Sigmoid colon (tissue), 7 donors: ENCODE measurements around the gene LRRD1. TPM values are rescaled to one million over a fixed set of nuclear protein-coding genes. Genes with fewer than 3 reads are reported as not detected.
"Not testable (repeated sequence)": the region's sequence is repeated elsewhere in the genome, so short reads cannot be mapped to it uniquely, and the experiment has no call there.

Experiments
- DNase-seq: peaks from one replicate; pipeline ENCODE4 v3.0.0-alpha.2; 2019
- H3K27ac ChIP-seq, 4 donors: fragments of 200-600 bp; sonication (generic); one replicate each; pipeline ENCODE4 v1.5.1; 2016 to 2019; ENCODE audit warnings: mild to moderate bottlenecking in 1 of 4
- H3K27me3 ChIP-seq, 3 donors: fragments of 200-600 bp; sonication (generic); one replicate each; pipeline ENCODE4 v1.5.1; 2019; ENCODE audit warnings: mild to moderate bottlenecking in 1 of 3
- H3K36me3 ChIP-seq, 4 donors: fragments of 200-600 bp; sonication (generic); one replicate each; pipeline ENCODE4 v1.5.1; 2016 to 2019
- H3K4me1 ChIP-seq, 4 donors: fragments of 200-600 bp; sonication (generic); one replicate each; pipeline ENCODE4 v1.5.1; 2017 to 2019
- H3K4me3 ChIP-seq, 4 donors: fragments of 200-600 bp; sonication (generic); one replicate each; pipeline ENCODE4 v1.5.1; 2017 to 2019; ENCODE audit warnings: mild to moderate bottlenecking in 2 of 4, moderate library complexity in 1 of 4
- H3K9me3 ChIP-seq, 4 donors: fragments of 200-600 bp in 3 of 4; sonication (generic) in 3 of 4; one replicate each; pipeline versions ENCODE4 v1.5.1 to v1.6.1; 2013 to 2019
- CTCF ChIP-seq, 4 experiments: fragments of 450-650 bp in 3 of 4; fragments of 200-600 bp in 1 of 4; IDR thresholded peaks; one replicate each; pipeline ENCODE4 v1.5.1; 2016 to 2019; ENCODE audit warnings: antibody characterized with exemption in 4 of 4, mild to moderate bottlenecking in 3 of 4, moderate library complexity in 2 of 4
- EP300 ChIP-seq, 4 donors: sonication (generic); formaldehyde crosslinking; IDR thresholded peaks; one replicate each; pipeline ENCODE4 v1.6.1; 2017; ENCODE audit warnings: antibody characterized with exemption in 4 of 4
- POLR2A ChIP-seq, 2 donors: fragments of 450-650 bp; IDR thresholded peaks; one replicate each; pipeline ENCODE4 v1.6.1; 2016; ENCODE audit warnings: antibody characterized with exemption in 2 of 2, mild to moderate bottlenecking in 2 of 2, moderate library complexity in 2 of 2
- POLR2AphosphoS5 ChIP-seq, 4 donors: sonication (generic); formaldehyde crosslinking; IDR thresholded peaks; one replicate each; pipeline ENCODE4 v1.6.1; 2017; ENCODE audit warnings: antibody characterized with exemption in 4 of 4
- WGBS, 2 donors: extraction: QIAGEN DNeasy Blood & Tissue Kit; methylation state at CpG; one replicate each; pipeline ENCODE4 v1.1.7; 2013; 5-methylcytosine and 5-hydroxymethylcytosine counted together
- intact Hi-C: fragments of 100-400 bp; cut with DNase I; formaldehyde crosslinking; loops from one replicate; pipeline ENCODE4 v1.15.1; 2023
- polyA plus RNA-seq, 3 donors: library from polyadenylated mRNA; stranded (reverse); fragments of 200-250 nt; gene quantifications; one replicate each; pipeline ENCODE4 v1.2.3, GENCODE V29; 2013
- total RNA-seq, 4 donors: library from RNA; depleted of rRNA; stranded (reverse); fragments of >200 nt; gene quantifications; one replicate each; pipeline ENCODE4 v1.1.0, GENCODE V29; 2016
- donor health status: healthy with polysubstance abuse.
- donor health status: Bipolar disorder and iron deficiency.
- donor health status: healthy.

Gene LRRD1
- total and polyA plus RNA-seq, 7 donors = under 0.01 to 0.83 (median 0.04) TPM; not detected in 4

- no peak overlapping the region for H3K27ac ChIP-seq
- H3K9me3 ChIP-seq = no peaks in the 10 kb centered on the region
- 96 to 97% methylated on average over 3 of the region's 3 CpGs for WGBS, 2 donors
- intact Hi-C loops = no loop called here
- TF ChIP-seq CTCF (IDR thresholded peaks at IDR 0.05) (no peak), EP300 (IDR thresholded peaks at IDR 0.05) (no peak), POLR2A (IDR thresholded peaks at IDR 0.05) (no peak), POLR2AphosphoS5 (IDR thresholded peaks at IDR 0.05) (no peak)
- no peak for DNase-seq
- peaks cover 0 to 59% (median 13%) of the 10 kb centered on the region in 4 donors for H3K36me3 ChIP-seq
- no peaks in the 10 kb centered on the region for H3K4me1 ChIP-seq
- no peak overlapping the region for H3K4me3 ChIP-seq
- no peaks in the 10 kb centered on the region for H3K27me3 ChIP-seq
Observed at GRCh38 chr7:92116949-92117348, 62.0 kb downstream of the LRRD1 start.

GRCh38 chr7:92115821-92116220 lies 63.1 kb downstream of the LRRD1 start:
- Histone ChIP-seq H3K4me1 (no peaks in the 10 kb centered on the region), H3K27me3 (no peaks in the 10 kb centered on the region), H3K27ac (no peak overlapping the region), H3K4me3 (no peak overlapping the region), H3K36me3 (peaks cover 0 to 59% (median 8%) of the 10 kb centered on the region in 4 donors), H3K9me3 (no peaks in the 10 kb centered on the region)
- DNase-seq = no peak
- 81 to 91% methylated on average over 5 of the region's 5 CpGs for WGBS, 2 donors
- TF ChIP-seq EP300 (IDR thresholded peaks at IDR 0.05) (no peak), POLR2A (IDR thresholded peaks at IDR 0.05) (no peak), POLR2AphosphoS5 (IDR thresholded peaks at IDR 0.05) (no peak), CTCF (IDR thresholded peaks at IDR 0.05) (no peak)
- intact Hi-C loops = no loop called here

GRCh38 chr7:92110857-92111256 lies 68.1 kb downstream of the LRRD1 start:
- peaks cover 0 to 87% (median 7%) of the 10 kb centered on the region in 4 donors for H3K36me3 ChIP-seq
- H3K27me3 ChIP-seq = no peaks in the 10 kb centered on the region
- no peak for DNase-seq
- no peaks in the 10 kb centered on the region for H3K9me3 ChIP-seq
- H3K27ac ChIP-seq = no peak overlapping the region
- WGBS, 2 donors = 88 to 93% methylated on average over 2 of the region's 2 CpGs
- no peaks in the 10 kb centered on the region for H3K4me1 ChIP-seq
- intact Hi-C loops = no loop called here
- TF ChIP-seq CTCF (IDR thresholded peaks at IDR 0.05) = no peak
- no peak for TF ChIP-seq POLR2AphosphoS5 (IDR thresholded peaks at IDR 0.05)
- TF ChIP-seq EP300 (IDR thresholded peaks at IDR 0.05) = no peak
- TF ChIP-seq POLR2A (IDR thresholded peaks at IDR 0.05) = no peak
- H3K4me3 ChIP-seq = no peak overlapping the region

- WGBS, 2 donors = 88 to 92% methylated on average over 8 of the region's 8 CpGs
- no peak for DNase-seq
- no peaks in the 10 kb centered on the region for H3K27me3 ChIP-seq
- H3K4me1 ChIP-seq = no peaks in the 10 kb centered on the region
- H3K36me3 ChIP-seq = peaks cover 0 to 87% (median 12%) of the 10 kb centered on the region in 4 donors
- H3K27ac ChIP-seq = no peak overlapping the region
- TF ChIP-seq EP300 (IDR thresholded peaks at IDR 0.05) (no peak), POLR2A (IDR thresholded peaks at IDR 0.05) (no peak), CTCF (IDR thresholded peaks at IDR 0.05) (no peak), POLR2AphosphoS5 (IDR thresholded peaks at IDR 0.05) (no peak)
- intact Hi-C loops = no loop called here
- no peaks in the 10 kb centered on the region for H3K9me3 ChIP-seq
- no peak overlapping the region for H3K4me3 ChIP-seq
Observed at GRCh38 chr7:92108821-92109220, 70.1 kb downstream of the LRRD1 start.

GRCh38 chr7:92102862-92103261 lies 76.1 kb downstream of the LRRD1 start:
- H3K4me3 ChIP-seq, intact Hi-C loops: not testable (repeated sequence)
- peaks cover 24 to 96% (median 47%) of the 10 kb centered on the region in 4 donors for H3K36me3 ChIP-seq

More at GRCh38 chr7:92102862-92103261, 76.1 kb downstream of the LRRD1 start:
- H3K4me1 ChIP-seq, H3K27me3 ChIP-seq, H3K9me3 ChIP-seq, H3K27ac ChIP-seq, DNase-seq: not testable (repeated sequence)
- 94 to 95% methylated on average over 5 of the region's 5 CpGs for WGBS, 2 donors
